Adipocyte (in vitro differentiated cells): ENCODE data around the gene CORO2B.
"Not testable (repeated sequence)": the region's sequence is repeated elsewhere in the genome, so short reads cannot be mapped to it uniquely, and the experiment has no call there.

Experiments
- DNase-seq: peaks from one replicate; pipeline ENCODE4 v3.0.0-alpha.2; 2015; ENCODE audit warnings: low read depth
- H3K27me3 ChIP-seq: replicated peaks from 2 replicates; pipeline ENCODE4 v1.7.0; 2013; ENCODE audit warnings: mild to moderate bottlenecking, low read length, moderate library complexity; ENCODE audit not compliant: control insufficient read depth, insufficient read depth
- H3K36me3 ChIP-seq: 2 replicates; pipeline ENCODE4 v1.7.0; 2013; ENCODE audit warnings: low read length, mild to moderate bottlenecking, moderate library complexity; ENCODE audit not compliant: control insufficient read depth, insufficient read depth, severe bottlenecking
- H3K4me1 ChIP-seq: 2 replicates; pipeline ENCODE4 v1.7.0; 2013; ENCODE audit warnings: mild to moderate bottlenecking, low read length, moderate library complexity; ENCODE audit not compliant: control insufficient read depth, insufficient read depth
- H3K4me3 ChIP-seq: 2 replicates; pipeline ENCODE4 v1.7.0; 2013; ENCODE audit warnings: mild to moderate bottlenecking, low read length, moderate library complexity
- H3K9ac ChIP-seq: 2 replicates; pipeline ENCODE4 v1.7.0; 2013; ENCODE audit warnings: mild to moderate bottlenecking, low read length, moderate library complexity
- H3K9me3 ChIP-seq: 2 replicates; pipeline ENCODE4 v1.7.0; 2013; ENCODE audit warnings: mild to moderate bottlenecking, low read length, moderate library complexity; ENCODE audit not compliant: control insufficient read depth

Gene CORO2B

DNA sequence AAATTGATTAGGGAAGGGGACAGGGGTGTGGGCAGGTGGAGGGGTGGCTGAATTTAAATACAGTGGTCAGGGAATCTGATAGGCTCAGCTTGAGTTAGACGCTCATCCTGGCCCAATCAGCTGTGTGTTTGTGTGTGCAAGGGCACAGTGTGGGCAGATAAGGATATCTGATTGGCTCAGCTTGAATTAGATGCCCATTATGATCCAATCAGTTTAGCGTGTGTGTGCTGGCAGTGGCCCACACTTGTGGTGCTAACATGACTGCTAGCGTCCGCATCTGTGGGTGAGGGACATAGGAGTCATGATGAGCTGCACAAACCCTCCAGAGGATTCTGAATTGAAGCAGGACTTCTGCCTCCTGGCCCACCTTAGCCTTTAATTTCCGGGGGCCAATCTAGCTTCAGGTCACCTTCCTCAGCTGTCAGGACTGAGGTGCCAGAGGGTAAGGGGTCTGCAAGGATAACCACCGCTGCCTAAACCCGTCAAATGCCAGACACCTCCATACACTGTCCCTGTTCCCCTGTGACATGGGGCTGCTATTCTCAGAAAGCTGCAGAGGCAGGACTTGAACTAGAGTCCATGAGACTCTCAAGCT lies 97.3 kb downstream of the CORO2B start:
- DNase-seq, result no peak

DNA sequence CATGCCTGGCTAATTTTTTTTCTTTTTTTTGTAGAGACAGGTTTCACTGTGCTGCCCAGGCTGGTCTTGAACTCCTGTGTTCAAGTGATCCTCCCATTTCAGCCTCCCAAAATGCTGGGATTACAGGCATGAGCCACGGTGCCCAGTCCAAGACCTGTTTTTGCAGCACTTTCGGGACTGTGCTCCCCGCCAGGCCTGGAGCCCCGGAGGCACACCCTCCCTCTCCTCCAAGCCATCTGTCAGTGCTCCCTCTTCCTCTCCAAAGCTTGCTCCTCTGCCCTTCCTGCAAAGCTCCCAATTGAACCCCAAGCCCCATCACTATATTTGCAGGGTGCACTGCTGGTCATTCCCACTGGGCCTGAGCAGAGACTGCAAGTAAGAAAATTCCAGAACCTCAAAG lies 98.1 kb downstream of the CORO2B start:
- Histone ChIP-seq H3K9ac (no peak overlapping the region), H3K4me1 (no peaks in the 10 kb centered on the region)
- DNase-seq, result no peak

More for the DNA sequence above, 97.3 kb downstream of the CORO2B start:
- Histone ChIP-seq H3K4me3 (no peak overlapping the region), H3K9ac (no peak overlapping the region), H3K4me1 (no peaks in the 10 kb centered on the region), H3K36me3 (no peaks in the 10 kb centered on the region), H3K27me3 (no peaks in the 10 kb centered on the region), H3K9me3 (no peaks in the 10 kb centered on the region)

DNA sequence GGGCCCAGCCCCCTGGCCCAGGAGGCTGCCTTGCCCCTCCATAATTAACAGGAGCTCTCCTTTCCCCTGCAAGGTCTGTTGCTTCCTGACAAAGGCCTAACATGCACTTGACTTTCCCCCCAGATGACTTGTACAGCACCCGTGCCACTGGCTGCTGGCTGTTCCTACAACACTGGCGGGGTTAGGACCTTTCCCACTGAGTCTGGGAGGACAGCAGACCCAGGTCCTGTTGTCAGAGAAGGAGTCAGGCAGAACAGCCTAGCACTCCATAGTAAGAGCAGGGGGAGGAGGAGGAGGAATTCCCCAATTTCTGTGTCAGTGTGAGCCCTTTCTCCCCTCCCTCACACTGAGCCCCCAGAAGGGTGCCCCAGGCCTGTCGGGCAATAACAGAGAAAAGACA lies 99.2 kb downstream of the CORO2B start:
- Histone ChIP-seq H3K27me3 (no peaks in the 10 kb centered on the region), H3K9ac (no peak overlapping the region), H3K4me1 (no peaks in the 10 kb centered on the region), H3K9me3 (no peaks in the 10 kb centered on the region), H3K4me3 (no peak overlapping the region), H3K36me3 (no peaks in the 10 kb centered on the region)
- no peak for DNase-seq

More for the DNA sequence above, 98.1 kb downstream of the CORO2B start:
- H3K36me3 ChIP-seq, result no peaks in the 10 kb centered on the region
- no peaks in the 10 kb centered on the region for H3K27me3 ChIP-seq
- no peaks in the 10 kb centered on the region for H3K9me3 ChIP-seq
- H3K4me3 ChIP-seq, result no peak overlapping the region

DNA sequence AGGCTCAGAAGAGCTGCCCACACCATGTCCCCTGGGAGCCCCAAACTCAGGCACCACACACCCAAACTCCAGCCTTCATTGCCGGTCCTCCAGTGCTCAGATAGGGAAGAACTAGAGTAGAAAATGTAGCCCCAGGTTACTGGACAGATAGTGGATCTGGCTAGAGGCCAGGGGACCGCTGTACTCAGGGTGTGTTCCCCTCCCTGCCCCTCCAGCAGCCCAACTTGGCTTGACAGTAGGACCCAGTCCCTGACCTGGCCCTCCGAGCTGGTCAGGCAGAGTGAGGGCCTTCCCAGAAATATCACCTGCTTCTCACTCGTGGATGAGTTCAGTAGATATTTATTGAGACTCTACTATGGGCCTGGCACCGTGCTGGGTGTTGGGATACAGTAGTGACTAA lies 100.0 kb downstream of the CORO2B start:
- Histone ChIP-seq H3K9me3 (no peaks in the 10 kb centered on the region), H3K4me3 (no peak overlapping the region), H3K36me3 (no peaks in the 10 kb centered on the region), H3K4me1 (no peaks in the 10 kb centered on the region), H3K9ac (no peak overlapping the region), H3K27me3 (no peaks in the 10 kb centered on the region)
- no peak for DNase-seq

- no peak for DNase-seq
Observed at GRCh38 chr15:68679161-68679560, 100.4 kb downstream of the CORO2B start.

DNA sequence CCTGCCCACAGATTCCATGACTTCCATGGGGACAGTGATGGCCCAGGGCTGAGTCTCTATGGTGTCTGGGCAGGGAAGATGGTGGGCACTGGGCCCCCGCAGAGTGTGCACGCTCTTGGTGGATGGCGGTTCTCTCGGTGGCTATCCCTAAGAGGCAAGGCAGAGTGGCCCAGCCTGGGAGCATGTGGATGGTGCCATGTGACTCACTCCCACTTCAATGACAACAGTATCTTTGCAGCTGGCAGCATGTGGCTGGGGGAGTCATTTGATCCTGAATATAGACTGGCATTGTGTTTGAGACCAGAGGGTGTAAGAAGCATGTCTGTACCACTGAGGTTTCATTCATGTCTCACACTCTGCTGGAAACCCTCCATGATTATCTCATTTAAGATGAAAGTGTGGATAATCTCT lies 101.2 kb downstream of the CORO2B start:
- Histone ChIP-seq H3K9me3 (no peaks in the 10 kb centered on the region), H3K4me1 (no peaks in the 10 kb centered on the region), H3K27me3 (no peaks in the 10 kb centered on the region), H3K4me3 (no peak overlapping the region), H3K36me3 (no peaks in the 10 kb centered on the region), H3K9ac (no peak overlapping the region)
- DNase-seq, result no peak

More at GRCh38 chr15:68679161-68679560, 100.4 kb downstream of the CORO2B start:
- Histone ChIP-seq H3K9me3 (no peaks in the 10 kb centered on the region), H3K4me3 (no peak overlapping the region), H3K9ac (no peak overlapping the region), H3K27me3 (no peaks in the 10 kb centered on the region), H3K4me1 (no peaks in the 10 kb centered on the region), H3K36me3 (no peaks in the 10 kb centered on the region)

DNA sequence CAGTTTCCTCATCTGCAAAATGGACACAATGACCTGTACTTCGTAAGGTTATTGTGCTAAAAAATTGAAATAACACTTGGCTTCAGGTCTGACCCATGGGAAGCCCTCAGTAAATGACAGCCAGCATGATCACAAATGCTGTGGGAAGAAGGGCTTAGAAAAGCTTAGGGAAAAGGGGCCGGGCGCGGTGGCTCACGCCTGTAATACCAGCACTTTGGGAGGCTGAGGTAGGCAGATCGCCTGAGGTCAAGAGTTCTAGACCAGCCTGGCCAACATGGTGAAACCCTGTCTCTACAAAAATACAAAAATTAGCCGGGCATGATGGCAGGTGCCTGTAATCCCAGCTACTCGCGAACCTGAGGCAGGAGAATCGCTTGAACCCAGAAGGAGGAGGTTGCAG lies 102.0 kb downstream of the CORO2B start:
- not testable (repeated sequence) for H3K9ac ChIP-seq, DNase-seq, H3K9me3 ChIP-seq, H3K4me1 ChIP-seq, H3K36me3 ChIP-seq, H3K27me3 ChIP-seq, H3K4me3 ChIP-seq

DNA sequence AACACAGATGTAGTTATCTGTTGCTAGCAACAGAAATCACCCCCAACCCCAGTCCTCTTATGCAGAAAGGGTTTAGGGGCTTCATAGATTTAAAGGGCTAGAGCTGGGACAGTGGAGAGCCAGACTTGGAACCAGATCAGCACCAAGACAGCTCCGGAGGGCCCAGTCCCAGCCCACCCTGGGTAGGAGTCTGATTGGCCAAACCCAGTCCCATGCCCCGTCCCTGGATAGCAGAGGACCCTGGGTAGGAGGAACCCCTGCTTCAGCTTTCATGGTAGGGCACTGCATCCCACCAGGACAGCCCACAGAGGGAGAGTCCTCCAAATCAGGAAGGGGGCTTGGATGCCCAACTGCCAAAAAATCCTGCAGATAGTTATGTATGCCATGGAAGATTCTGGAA lies 103.0 kb downstream of the CORO2B start:
- Histone ChIP-seq H3K4me1 (no peaks in the 10 kb centered on the region), H3K4me3 (no peak overlapping the region), H3K36me3 (no peaks in the 10 kb centered on the region), H3K9me3 (no peaks in the 10 kb centered on the region), H3K9ac (no peak overlapping the region), H3K27me3 (no peaks in the 10 kb centered on the region)
- no peak for DNase-seq

- no peak for DNase-seq
- H3K4me3 ChIP-seq, result no peak overlapping the region
- H3K9me3 ChIP-seq, result no peaks in the 10 kb centered on the region
- H3K36me3 ChIP-seq, result no peaks in the 10 kb centered on the region
- H3K27me3 ChIP-seq, result no peaks in the 10 kb centered on the region
- no peaks in the 10 kb centered on the region for H3K4me1 ChIP-seq
- H3K9ac ChIP-seq, result no peak overlapping the region
Observed at GRCh38 chr15:68682330-68682729, 103.5 kb downstream of the CORO2B start.

GRCh38 chr15:68683026-68683425 lies 104.2 kb downstream of the CORO2B start:
- no peak for DNase-seq

GRCh38 chr15:68683551-68683950 lies 104.8 kb downstream of the CORO2B start:
- Histone ChIP-seq H3K4me1 (peaks cover 3% of the 10 kb centered on the region), H3K4me3 (no peak overlapping the region), H3K36me3 (no peaks in the 10 kb centered on the region), H3K9ac (no peak overlapping the region), H3K9me3 (no peaks in the 10 kb centered on the region), H3K27me3 (no peaks in the 10 kb centered on the region)
- DNase-seq, result no peak

More at GRCh38 chr15:68683026-68683425, 104.2 kb downstream of the CORO2B start:
- Histone ChIP-seq H3K36me3 (no peaks in the 10 kb centered on the region), H3K9ac (no peak overlapping the region), H3K4me1 (no peaks in the 10 kb centered on the region), H3K4me3 (no peak overlapping the region), H3K27me3 (no peaks in the 10 kb centered on the region), H3K9me3 (no peaks in the 10 kb centered on the region)

DNA sequence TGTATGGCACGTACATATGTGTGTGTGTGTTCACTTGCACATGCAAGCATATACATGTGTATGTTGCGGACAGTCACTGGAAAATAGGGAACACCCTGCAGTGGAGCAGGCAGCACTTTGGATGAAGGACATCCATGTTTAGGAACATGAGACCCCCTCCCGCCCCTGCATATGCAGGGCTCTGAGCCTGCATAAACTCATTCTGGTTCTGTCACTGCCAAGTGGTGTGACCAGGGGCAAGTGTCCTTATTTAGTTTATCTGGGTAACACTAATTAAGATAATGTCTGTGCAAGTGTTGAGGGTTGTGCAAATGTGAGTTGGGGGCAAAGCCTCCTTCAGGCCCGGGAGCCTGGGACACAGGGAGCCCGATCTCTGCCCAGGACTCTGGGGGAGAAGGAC lies 105.7 kb downstream of the CORO2B start:
- Histone ChIP-seq H3K4me3 (no peak overlapping the region), H3K36me3 (no peaks in the 10 kb centered on the region), H3K27me3 (no peaks in the 10 kb centered on the region), H3K9ac (no peak overlapping the region), H3K9me3 (no peaks in the 10 kb centered on the region), H3K4me1 (peaks cover 4% of the 10 kb centered on the region)
- no peak for DNase-seq
